Mucosa of descending colon (tissue), 3 donors: ENCODE measurements around the gene TMEM14A. TPM values are rescaled to one million over a fixed set of nuclear protein-coding genes. Genes with fewer than 3 reads are reported as not detected.

Experiments
- ATAC-seq: fragments of 200-7000 bp; cut with Tn5 transposase; one replicate; pipeline ENCODE4 v1.9.1; 2020; ENCODE audit warnings: mild to moderate bottlenecking, moderate library complexity
- DNase-seq, 3 donors: peaks; one replicate each; pipeline ENCODE4 v3.0.0-alpha.2; 2020
- H3K36me3 ChIP-seq: fragments of 200-600 bp; one replicate; pipeline ENCODE4 v1.8.0; 2021; ENCODE audit warnings: low read depth, mild to moderate bottlenecking
- H3K4me1 ChIP-seq: fragments of 200-600 bp; one replicate; pipeline ENCODE4 v1.8.0; 2021; ENCODE audit warnings: low read depth, mild to moderate bottlenecking
- H3K4me3 ChIP-seq: fragments of 200-600 bp; one replicate; pipeline ENCODE4 v1.8.0; 2021; ENCODE audit warnings: mild to moderate bottlenecking
- H3K9me3 ChIP-seq: fragments of 200-600 bp; one replicate; pipeline ENCODE4 v1.8.0; 2021; ENCODE audit warnings: mild to moderate bottlenecking
- CTCF ChIP-seq: fragments of 200-600 bp; IDR thresholded peaks from one replicate; pipeline ENCODE4 v1.8.0; 2022; ENCODE audit warnings: antibody characterized with exemption, mild to moderate bottlenecking
- intact Hi-C, 2 donors: fragments of 100-400 bp; cut with DNase I in 1 of 2; cut with micrococcal nuclease in 1 of 2; formaldehyde crosslinking; loops; one replicate each; pipeline versions ENCODE4 v1.11.0 to v1.11.1; 2022; cut with DNase I, micrococcal nuclease
- long read RNA-seq, 2 donors: library from polyadenylated mRNA; unstranded; transcript quantifications; one replicate each; pipeline ENCODE4 v2.0.0, GENCODE V29; 2019 to 2021
- total RNA-seq, 3 donors: library from RNA; stranded (reverse); fragmentation: NEBNext Ultra II Directional in 2 of 3; extraction: Animal tissue kit (Norgen Biotek cat#: 25700) in 2 of 3; gene quantifications; one replicate each; pipeline versions ENCODE4 v1.2.1 to v1.2.4, GENCODE V29; 2021 to 2023
- donor health status: DM: no; HTN: no; CAD: no; lungs with moderate emphysema.
- donor health status: DM: no; HTN: no; CAD: no.
- donor health status: DM: no; HTN: yes; CAD: no.

Gene TMEM14A
- 10 to 100 TPM; 14.1 to 18.5 (median 17.7) TPM for total RNA-seq
- long read RNA-seq, donor 1, transcript TMEM14A-201 (5 exons, 992 nt) = major isoform, 28 of 30 reads
- long read RNA-seq, donor 1, partial matches to known transcripts = 0 of 30 reads
- long read RNA-seq, donor 1, other reads (novel, unspliced or antisense) = 2 of 30 reads
- long read RNA-seq, donor 2, transcript TMEM14A-201 (5 exons, 992 nt) = major isoform, 21 of 23 reads
- long read RNA-seq, donor 2, partial matches to known transcripts = 0 of 23 reads
- long read RNA-seq, donor 2, other reads (novel, unspliced or antisense) = 2 of 23 reads

GRCh38 chr6:52670502-52671409 is at the start of gene TMEM14A:
Gene TMEM14A (plus strand): TSS chr6:52671113. CDS start chr6:52677103, 5,990 bp downstream.
- peak; percentile 94 to 99 (median 97) for DNase-seq
- H3K36me3 ChIP-seq = no peaks in the 10 kb centered on the region
- H3K9me3 ChIP-seq = no peaks in the 10 kb centered on the region
- H3K4me3 ChIP-seq = peak within 1 kb of the TSS; percentile 32
- ATAC-seq = peak; percentile 100
- no peaks in the 10 kb centered on the region for H3K4me1 ChIP-seq
- intact Hi-C loops = loop anchor here in 1 of 2 donors (10.0 kb wide), 1 partner anchor 386 kb away; the partner anchor contains the start of gene MCM3
- TF ChIP-seq CTCF = no peak

- Histone ChIP-seq H3K4me1 (no peaks in the 10 kb centered on the region), H3K4me3 (no peak overlapping the region), H3K9me3 (no peaks in the 10 kb centered on the region), H3K36me3 (no peaks in the 10 kb centered on the region)
- no peak for ATAC-seq
- intact Hi-C loops = no loop called here
- no peak for DNase-seq
- no peak for TF ChIP-seq CTCF
Observed at GRCh38 chr6:52621631-52622030, 49.3 kb upstream of the TMEM14A start.

- TF ChIP-seq CTCF = no peak
- intact Hi-C loops = no loop called here
- DNase-seq = no peak
- ATAC-seq = no peak
- no peak overlapping the region for H3K4me3 ChIP-seq
- H3K9me3 ChIP-seq = no peaks in the 10 kb centered on the region
- H3K4me1 ChIP-seq = no peaks in the 10 kb centered on the region
- no peaks in the 10 kb centered on the region for H3K36me3 ChIP-seq
Observed at GRCh38 chr6:52622810-52623209, 48.1 kb upstream of the TMEM14A start.

GRCh38 chr6:52632011-52632410 is 38.9 kb upstream of the TMEM14A start:
- Histone ChIP-seq H3K9me3 (no peaks in the 10 kb centered on the region), H3K4me1 (no peaks in the 10 kb centered on the region), H3K36me3 (no peaks in the 10 kb centered on the region), H3K4me3 (no peak overlapping the region)
- ATAC-seq (no peak), DNase-seq (no peak)
- TF ChIP-seq CTCF = no peak
- intact Hi-C loops = no loop called here

GRCh38 chr6:52634211-52634610 is 36.7 kb upstream of the TMEM14A start:
- TF ChIP-seq CTCF = no peak
- no peaks in the 10 kb centered on the region for H3K36me3 ChIP-seq
- intact Hi-C loops = no loop called here
- no peaks in the 10 kb centered on the region for H3K9me3 ChIP-seq
- no peak overlapping the region for H3K4me3 ChIP-seq
- no peaks in the 10 kb centered on the region for H3K4me1 ChIP-seq
- DNase-seq = no peak
- ATAC-seq = no peak
